ENCODE measurements around the gene B4GALT6. TPM values are rescaled to one million over a fixed set of nuclear protein-coding genes. Genes with fewer than 3 reads are reported as not detected.
A peak's percentile ranks its signal among the peaks of the same experiment; 100 is the strongest.

Gene B4GALT6
- total and polyA plus RNA-seq, 2 of the 13 experiments (the other 11 are each of a cell fraction or from before 2014, with no cell fraction given) = 1.9 to 3.3 TPM

- TF ChIP-seq THAP9 (CRISPR knock-in tag; IDR thresholded peaks at IDR 0.05; ENCODE audit: borderline replicate concordance) = no peak
- TF ChIP-seq ZNF614 (CRISPR knock-in tag; IDR thresholded peaks at IDR 0.05; ENCODE audit: borderline replicate concordance) = no peak
- TF ChIP-seq TERF1 (CRISPR knock-in tag; IDR thresholded peaks at IDR 0.05) = no peak
- TF ChIP-seq U2AF1 (optimal IDR thresholded peaks at IDR 0.05; ENCODE audit: low read depth, low read length) = no peak
- no peak for TF ChIP-seq CEBPB (IDR thresholded peaks at IDR 0.05; ENCODE audit: borderline replicate concordance, low read depth, low read length)
- no peak for TF ChIP-seq ZNF501 (CRISPR knock-in tag; IDR thresholded peaks at IDR 0.05)
- TF ChIP-seq ZNF749 (CRISPR knock-in tag; IDR thresholded peaks at IDR 0.05; ENCODE audit: borderline replicate concordance) = no peak
- TF ChIP-seq ZBTB4 (CRISPR knock-in tag; IDR thresholded peaks at IDR 0.05; ENCODE audit: borderline replicate concordance) = no peak
- no peak for TF ChIP-seq SNAI1 (CRISPR knock-in tag; IDR thresholded peaks at IDR 0.05; ENCODE audit: borderline replicate concordance)
- no peak for TF ChIP-seq ZIK1 (CRISPR knock-in tag; IDR thresholded peaks at IDR 0.05; ENCODE audit: borderline replicate concordance, low read depth)
- no peak for TF ChIP-seq MEF2D (CRISPR knock-in tag; IDR thresholded peaks at IDR 0.05)
- no peak for TF ChIP-seq ZFP37 (CRISPR knock-in tag; IDR thresholded peaks at IDR 0.05; ENCODE audit: borderline replicate concordance)
- no peak for TF ChIP-seq TBP (CRISPR knock-in tag; IDR thresholded peaks at IDR 0.05)
- no peak for TF ChIP-seq SP2 (CRISPR knock-in tag; IDR thresholded peaks at IDR 0.05)
- 0 out of 2 replicates have a peak, but pooled peaks have one; percentile 65 for TF ChIP-seq RCOR2 (CRISPR knock-in tag; IDR thresholded peaks at IDR 0.05)
- TF ChIP-seq ETV5 (CRISPR knock-in tag; IDR thresholded peaks at IDR 0.05; ENCODE audit: borderline replicate concordance) = no peak; the same call in 1 of the 2 replicates
- TF ChIP-seq FOXC1 (CRISPR knock-in tag; IDR thresholded peaks at IDR 0.05; ENCODE audit: borderline replicate concordance) = no peak
- no peak for TF ChIP-seq ZNF780A (CRISPR knock-in tag; IDR thresholded peaks at IDR 0.05)
- TF ChIP-seq NAIF1 (CRISPR knock-in tag; IDR thresholded peaks at IDR 0.05; ENCODE audit: borderline replicate concordance) = no peak
- TF ChIP-seq TOPORS (CRISPR knock-in tag; IDR thresholded peaks at IDR 0.05) = no peak
- no peak for TF ChIP-seq HNRNPL (IDR thresholded peaks at IDR 0.05; ENCODE audit: low read depth, low read length)
- TF ChIP-seq GPN1 (CRISPR knock-in tag; IDR thresholded peaks at IDR 0.05; ENCODE audit: borderline replicate concordance) = no peak
- peak; percentile 88 for TF ChIP-seq POGZ (CRISPR knock-in tag; IDR thresholded peaks at IDR 0.05)
- no peak for TF ChIP-seq KLF12 (CRISPR knock-in tag; IDR thresholded peaks at IDR 0.05; ENCODE audit: borderline replicate concordance)
- TF ChIP-seq ZNF263 (CRISPR knock-in tag; IDR thresholded peaks at IDR 0.05) = no peak
Observed at GRCh38 chr18:31591628-31592027, 92.8 kb downstream of the B4GALT6 start, which contains the start of gene TTR (continued).

Measured in HepG2 (cell line).